ENCODE measurements around the gene GLUL.

The GLUL gene

DNA sequence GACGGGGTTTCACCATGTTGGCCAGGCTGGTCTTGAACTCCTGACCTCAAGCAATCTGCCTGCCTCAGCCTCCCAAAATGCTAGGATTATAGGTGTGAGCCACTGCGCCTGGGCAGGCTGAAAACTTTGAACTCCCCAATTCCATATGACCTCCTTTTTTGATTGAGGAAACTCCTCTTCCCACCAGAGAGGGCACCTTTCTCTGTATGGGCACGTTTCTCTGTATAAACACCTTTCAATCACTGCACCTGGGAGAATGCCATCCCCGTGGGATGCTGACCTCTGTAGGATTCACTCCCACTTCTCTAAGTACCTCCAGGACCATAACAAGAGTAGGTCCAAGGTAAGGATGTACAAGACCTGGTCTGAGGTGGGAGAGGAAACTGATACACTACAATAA is 18.5 kb upstream of the GLUL start:
- H3K9me3 ChIP-seq (ENCODE audit: insufficient read depth, low read length) = peaks cover 13% of the 10 kb centered on the region; the same call in 1 of the 2 replicates
- no peak overlapping the region for H3K27ac ChIP-seq (ENCODE audit: low read length)
- TF ChIP-seq, protein P1, sequence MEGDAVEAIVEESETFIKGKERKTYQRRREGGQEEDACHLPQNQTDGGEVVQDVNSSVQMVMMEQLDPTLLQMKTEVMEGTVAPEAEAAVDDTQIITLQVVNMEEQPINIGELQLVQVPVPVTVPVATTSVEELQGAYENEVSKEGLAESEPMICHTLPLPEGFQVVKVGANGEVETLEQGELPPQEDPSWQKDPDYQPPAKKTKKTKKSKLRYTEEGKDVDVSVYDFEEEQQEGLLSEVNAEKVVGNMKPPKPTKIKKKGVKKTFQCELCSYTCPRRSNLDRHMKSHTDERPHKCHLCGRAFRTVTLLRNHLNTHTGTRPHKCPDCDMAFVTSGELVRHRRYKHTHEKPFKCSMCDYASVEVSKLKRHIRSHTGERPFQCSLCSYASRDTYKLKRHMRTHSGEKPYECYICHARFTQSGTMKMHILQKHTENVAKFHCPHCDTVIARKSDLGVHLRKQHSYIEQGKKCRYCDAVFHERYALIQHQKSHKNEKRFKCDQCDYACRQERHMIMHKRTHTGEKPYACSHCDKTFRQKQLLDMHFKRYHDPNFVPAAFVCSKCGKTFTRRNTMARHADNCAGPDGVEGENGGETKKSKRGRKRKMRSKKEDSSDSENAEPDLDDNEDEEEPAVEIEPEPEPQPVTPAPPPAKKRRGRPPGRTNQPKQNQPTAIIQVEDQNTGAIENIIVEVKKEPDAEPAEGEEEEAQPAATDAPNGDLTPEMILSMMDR (IDR thresholded peaks at IDR 0.05; ENCODE audit: low read depth, low read length) = no peak
- no peak for TF ChIP-seq EZH2phosphoT487 (IDR thresholded peaks at IDR 0.05; ENCODE audit: low read depth)
- no peaks in the 10 kb centered on the region for H4K20me1 ChIP-seq (ENCODE audit: insufficient read depth, low read length)
- H3K4me2 ChIP-seq (ENCODE audit: low read length) = no peak overlapping the region
- no peak overlapping the region for H2AFZ ChIP-seq (ENCODE audit: low read depth, low read length)
- no peaks in the 10 kb centered on the region for H3K4me1 ChIP-seq (ENCODE audit: low read length)
- peaks cover 16% of the 10 kb centered on the region for H3K27me3 ChIP-seq (ENCODE audit: low read depth, low read length)
- no peaks in the 10 kb centered on the region for H3K36me3 ChIP-seq (replicated peaks; ENCODE audit: low read depth, low read length)
- H3K9ac ChIP-seq (ENCODE audit: low read length) = no peak overlapping the region
- H3K4me3 ChIP-seq (ENCODE audit: low read length) = no peak overlapping the region
- H3K79me2 ChIP-seq (ENCODE audit: low read length) = no peaks in the 10 kb centered on the region

DNA sequence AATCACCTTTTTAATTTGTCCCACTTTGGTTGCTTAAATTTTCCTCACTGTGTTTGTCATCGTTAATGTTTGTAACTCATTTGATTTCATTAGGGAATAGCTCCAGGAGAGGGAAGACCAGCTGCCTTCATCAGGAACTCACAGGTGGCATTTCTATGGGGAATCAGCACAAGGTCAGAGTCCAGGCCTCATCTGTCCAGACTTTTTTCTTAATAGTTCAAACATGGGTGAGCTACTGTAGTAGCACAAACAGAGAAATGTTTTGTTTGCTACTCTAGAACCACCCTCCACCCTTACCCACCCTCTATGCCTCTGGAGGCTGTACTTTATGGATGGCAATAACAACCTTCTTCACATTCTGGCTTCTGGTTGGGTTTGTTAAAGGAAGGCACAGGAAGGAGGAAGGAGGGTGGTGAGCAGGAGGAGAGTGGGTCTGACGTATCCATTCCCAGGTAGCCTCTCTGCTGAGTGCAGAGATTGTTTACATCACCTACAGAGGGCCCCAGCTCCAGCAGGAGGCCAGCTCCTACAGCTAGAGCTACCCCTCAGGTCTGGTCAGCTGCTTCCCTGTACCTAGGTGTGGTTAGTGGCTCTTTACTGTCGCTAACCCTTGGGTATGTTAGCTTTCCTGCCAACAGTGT is 17.0 kb upstream of the GLUL start:
- H3K4me3 ChIP-seq (ENCODE audit: low read length) = no peak overlapping the region
- no peaks in the 10 kb centered on the region for H3K4me1 ChIP-seq (ENCODE audit: low read length)
- H3K4me2 ChIP-seq (ENCODE audit: low read length) = no peak overlapping the region
- H3K27me3 ChIP-seq (ENCODE audit: low read depth, low read length) = peaks cover 8% of the 10 kb centered on the region; the same call in 1 of the 2 replicates
- H2AFZ ChIP-seq (ENCODE audit: low read depth, low read length) = no peak overlapping the region
- TF ChIP-seq, protein P1 (IDR thresholded peaks at IDR 0.05; ENCODE audit: low read depth, low read length) = no peak
- TF ChIP-seq EZH2phosphoT487 (IDR thresholded peaks at IDR 0.05; ENCODE audit: low read depth) = no peak
- H3K79me2 ChIP-seq (ENCODE audit: low read length) = no peaks in the 10 kb centered on the region
- no peak overlapping the region for H3K9ac ChIP-seq (ENCODE audit: low read length)
- H4K20me1 ChIP-seq (ENCODE audit: insufficient read depth, low read length) = no peaks in the 10 kb centered on the region
- no peaks in the 10 kb centered on the region for H3K36me3 ChIP-seq (replicated peaks; ENCODE audit: low read depth, low read length)
- no peak overlapping the region for H3K27ac ChIP-seq (ENCODE audit: low read length)
- peaks cover 13% of the 10 kb centered on the region; the same call in 1 of the 2 replicates for H3K9me3 ChIP-seq (ENCODE audit: insufficient read depth, low read length)

DNA sequence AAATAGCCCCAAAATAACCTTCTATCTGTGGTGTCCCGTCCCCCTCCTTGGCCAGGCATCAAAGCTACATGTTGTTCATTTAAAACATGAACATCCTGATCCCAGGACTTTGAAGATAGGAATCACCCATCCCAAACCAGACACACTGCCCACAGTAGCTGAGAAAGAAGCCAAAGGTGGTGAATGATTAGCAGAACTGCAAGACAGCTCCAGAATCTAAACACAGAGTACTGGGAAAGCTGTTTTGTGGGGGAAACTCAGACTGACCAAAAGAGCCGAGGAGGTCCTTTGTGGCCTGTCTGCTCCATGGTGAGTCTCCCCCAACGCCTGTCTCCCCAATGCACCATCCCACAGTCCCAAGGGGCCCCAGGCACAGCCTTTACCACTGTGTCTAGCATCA is 16.1 kb upstream of the GLUL start:
- H3K9me3 ChIP-seq (ENCODE audit: insufficient read depth, low read length) = peaks cover 13% of the 10 kb centered on the region; the same call in 1 of the 2 replicates
- H3K27ac ChIP-seq (ENCODE audit: low read length) = no peak overlapping the region
- no peaks in the 10 kb centered on the region for H3K4me1 ChIP-seq (ENCODE audit: low read length)
- no peaks in the 10 kb centered on the region for H4K20me1 ChIP-seq (ENCODE audit: insufficient read depth, low read length)
- no peaks in the 10 kb centered on the region for H3K36me3 ChIP-seq (replicated peaks; ENCODE audit: low read depth, low read length)
- no peaks in the 10 kb centered on the region for H3K79me2 ChIP-seq (ENCODE audit: low read length)
- TF ChIP-seq EZH2phosphoT487 (IDR thresholded peaks at IDR 0.05; ENCODE audit: low read depth) = no peak
- TF ChIP-seq, protein P1 (IDR thresholded peaks at IDR 0.05; ENCODE audit: low read depth, low read length) = no peak
- H3K4me3 ChIP-seq (ENCODE audit: low read length) = no peak overlapping the region
- H3K27me3 ChIP-seq (ENCODE audit: low read depth, low read length) = peaks cover 12% of the 10 kb centered on the region; the same call in 1 of the 2 replicates
- no peak overlapping the region for H3K9ac ChIP-seq (ENCODE audit: low read length)
- no peak overlapping the region for H3K4me2 ChIP-seq (ENCODE audit: low read length)
- no peak overlapping the region for H2AFZ ChIP-seq (ENCODE audit: low read depth, low read length)

DNA sequence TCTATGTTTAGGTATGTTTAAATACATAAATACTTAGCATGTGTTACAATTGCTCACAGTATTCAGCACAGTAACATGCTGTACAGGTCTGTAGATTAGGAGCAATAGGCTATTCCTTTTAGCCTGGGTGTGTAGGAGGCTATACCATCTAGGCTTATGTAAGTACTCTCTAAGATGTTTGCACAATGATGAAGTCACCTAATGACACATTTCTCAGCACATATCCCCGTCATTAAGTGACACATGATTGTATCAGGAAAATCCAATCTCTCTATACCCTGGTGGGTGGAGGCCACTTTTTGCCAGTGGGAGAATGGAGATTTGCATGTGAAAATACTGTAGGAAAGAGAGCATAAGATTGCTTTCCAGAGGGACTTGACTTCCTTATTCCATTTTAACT is 14.4 kb upstream of the GLUL start:
- H3K27ac ChIP-seq (ENCODE audit: low read length) = no peak overlapping the region
- TF ChIP-seq EZH2phosphoT487 (IDR thresholded peaks at IDR 0.05; ENCODE audit: low read depth) = no peak
- TF ChIP-seq, protein P1 (IDR thresholded peaks at IDR 0.05; ENCODE audit: low read depth, low read length) = no peak
- H3K27me3 ChIP-seq (ENCODE audit: low read depth, low read length) = peaks cover 12% of the 10 kb centered on the region; the same call in 1 of the 2 replicates
- no peaks in the 10 kb centered on the region for H3K79me2 ChIP-seq (ENCODE audit: low read length)
- H4K20me1 ChIP-seq (ENCODE audit: insufficient read depth, low read length) = no peaks in the 10 kb centered on the region
- peaks cover 13% of the 10 kb centered on the region; the same call in 1 of the 2 replicates for H3K9me3 ChIP-seq (ENCODE audit: insufficient read depth, low read length)
- H3K36me3 ChIP-seq (replicated peaks; ENCODE audit: low read depth, low read length) = no peaks in the 10 kb centered on the region
- no peak overlapping the region for H3K9ac ChIP-seq (ENCODE audit: low read length)
- H3K4me3 ChIP-seq (ENCODE audit: low read length) = no peak overlapping the region
- H3K4me1 ChIP-seq (ENCODE audit: low read length) = no peaks in the 10 kb centered on the region
- no peak overlapping the region for H2AFZ ChIP-seq (ENCODE audit: low read depth, low read length)
- H3K4me2 ChIP-seq (ENCODE audit: low read length) = no peak overlapping the region
